Measurements from ENCODE around the gene OSBPL2.

DNA sequence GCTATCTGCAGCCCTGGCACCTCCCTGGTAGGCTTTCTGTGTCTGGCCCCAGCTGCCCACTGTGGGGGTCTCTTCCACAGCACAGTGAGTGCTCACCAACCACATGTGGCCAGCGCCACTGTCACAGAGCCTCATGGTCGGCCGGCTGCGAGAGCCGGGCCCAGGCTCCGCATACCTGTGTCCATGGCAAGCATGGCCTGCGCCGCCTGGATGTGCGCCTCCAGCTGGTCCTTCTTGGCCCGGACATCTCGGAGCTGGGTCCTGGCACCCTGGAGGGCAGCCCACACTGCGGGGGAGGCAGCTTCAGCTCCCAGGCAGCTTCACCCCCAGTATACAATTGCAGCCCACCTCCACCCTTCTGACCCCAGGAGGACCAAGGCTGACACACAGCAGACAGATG, 77.5 kb downstream of the OSBPL2 start:
- TF ChIP-seq POLR2A (IDR thresholded peaks at IDR 0.05; ENCODE audit: low read depth, low read length) (no peak), TAF1 (IDR thresholded peaks at IDR 0.05; ENCODE audit: borderline replicate concordance, low read depth, low read length) (no peak), POLR2AphosphoS5 (IDR thresholded peaks at IDR 0.05; ENCODE audit: low read depth, low read length) (no peak)
